Middle frontal gyrus (tissue), 1 donor: ENCODE results near the gene RIMBP2.

Source experiments
- DNase-seq: peaks from one replicate; pipeline ENCODE4 v3.0.0-alpha.2; 2015; ENCODE audit warnings: low spot score; ENCODE audit errors: extremely low spot score

The RIMBP2 gene

GRCh38 chr12:130424858-130425697, 291.0 kb downstream of the RIMBP2 start:
- DNase-seq = no peak

GRCh38 chr12:130423991-130424857, 291.9 kb downstream of the RIMBP2 start:
- DNase-seq = no peak

GRCh38 chr12:130423136-130423535, 293.0 kb downstream of the RIMBP2 start:
- no peak for DNase-seq

DNA sequence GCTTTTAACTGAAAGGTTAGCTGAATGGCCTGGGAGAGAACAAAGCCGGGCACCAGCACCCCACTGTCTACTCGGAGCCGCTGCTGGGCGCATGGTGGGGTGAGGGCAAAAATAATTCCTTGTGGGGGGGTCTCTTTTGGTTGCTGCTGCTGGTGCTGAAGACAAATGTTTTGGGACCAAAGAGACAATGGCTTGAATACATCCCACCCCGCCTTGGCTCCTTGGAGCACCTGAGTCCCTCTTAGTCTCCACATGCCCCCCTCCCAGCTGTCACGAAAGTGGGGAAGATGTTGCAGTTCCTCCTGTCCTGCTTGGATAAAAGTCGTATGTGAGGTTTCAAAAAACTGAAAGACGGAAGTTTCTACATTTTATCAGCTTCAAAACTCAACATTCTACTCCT, 293.4 kb downstream of the RIMBP2 start:
- no peak for DNase-seq

GRCh38 chr12:130421896-130422295, 294.2 kb downstream of the RIMBP2 start:
- DNase-seq = no peak

DNA sequence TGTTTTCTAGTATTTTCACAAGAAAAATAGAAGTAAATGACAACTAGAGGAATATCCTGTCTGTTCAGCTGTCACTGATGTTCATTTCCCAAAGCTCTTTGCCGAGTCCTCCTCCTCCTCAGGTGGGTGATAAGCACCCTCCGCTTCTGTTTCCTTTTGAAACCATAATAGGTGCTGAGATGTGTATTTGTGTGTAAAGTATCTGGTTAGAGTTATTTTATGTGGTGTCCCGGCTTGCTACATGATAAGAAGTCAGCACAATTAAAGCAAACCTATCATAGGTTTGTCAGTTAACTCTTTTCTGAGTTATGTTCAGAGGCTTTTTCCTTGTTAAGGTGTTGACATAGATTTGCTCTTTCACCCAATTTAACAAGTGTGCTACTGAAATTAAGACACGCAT, 296.0 kb downstream of the RIMBP2 start:
- DNase-seq = no peak

GRCh38 chr12:130419116-130419515, 297.0 kb downstream of the RIMBP2 start:
- no peak for DNase-seq

GRCh38 chr12:130418251-130418650, 297.8 kb downstream of the RIMBP2 start:
- no peak for DNase-seq

- DNase-seq = no peak
These were observed 301.7 kb downstream of the RIMBP2 start for GRCh38 chr12:130414381-130414780.

DNA sequence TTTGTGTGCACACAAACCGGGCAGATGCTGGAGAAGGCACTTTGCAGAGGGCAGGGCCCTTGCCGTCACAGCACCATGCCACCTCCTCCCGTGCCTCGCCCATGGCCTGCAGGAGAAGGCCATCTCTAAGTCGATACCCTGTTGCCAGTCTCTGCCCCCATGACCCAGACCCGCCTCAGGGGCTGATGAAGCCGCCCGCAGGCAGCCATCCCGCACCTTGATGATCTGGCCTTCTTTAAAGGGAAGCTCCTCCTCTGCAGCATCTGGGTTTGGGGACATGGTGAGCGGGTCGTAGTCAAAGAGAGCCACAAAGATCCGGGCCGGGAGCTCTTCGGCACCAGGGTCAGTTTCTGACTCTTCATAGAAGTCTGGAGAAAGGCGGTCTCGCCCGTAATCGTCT, 302.2 kb downstream of the RIMBP2 start:
- DNase-seq = no peak

DNA sequence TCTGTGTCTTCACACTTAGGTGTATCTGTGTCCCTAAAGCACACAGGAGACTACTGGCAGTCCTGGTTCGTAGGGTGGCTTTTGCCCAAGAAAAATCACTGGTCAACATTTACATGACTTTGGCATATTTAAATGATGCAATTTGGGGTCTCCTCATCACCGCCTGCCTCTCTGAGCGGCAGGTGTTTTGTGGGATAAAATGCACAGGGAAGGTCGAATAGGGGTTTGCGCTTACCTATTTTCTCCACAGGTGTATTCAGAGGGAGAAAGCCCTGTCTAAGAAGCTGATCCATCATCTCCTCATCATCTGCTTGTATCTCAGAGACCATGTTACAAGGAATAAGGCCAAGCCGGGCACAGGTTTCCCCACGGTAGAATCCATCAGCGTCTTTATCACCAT, 303.7 kb downstream of the RIMBP2 start:
- DNase-seq = no peak

- no peak for DNase-seq
These were observed 310.8 kb downstream of the RIMBP2 start for GRCh38 chr12:130405332-130405731.

GRCh38 chr12:130401703-130402102, 314.4 kb downstream of the RIMBP2 start:
- DNase-seq = no peak

- no peak for DNase-seq
These were observed 317.8 kb downstream of the RIMBP2 start for GRCh38 chr12:130398100-130398848.

GRCh38 chr12:130396667-130397066, 319.4 kb downstream of the RIMBP2 start:
- DNase-seq = no peak

DNA sequence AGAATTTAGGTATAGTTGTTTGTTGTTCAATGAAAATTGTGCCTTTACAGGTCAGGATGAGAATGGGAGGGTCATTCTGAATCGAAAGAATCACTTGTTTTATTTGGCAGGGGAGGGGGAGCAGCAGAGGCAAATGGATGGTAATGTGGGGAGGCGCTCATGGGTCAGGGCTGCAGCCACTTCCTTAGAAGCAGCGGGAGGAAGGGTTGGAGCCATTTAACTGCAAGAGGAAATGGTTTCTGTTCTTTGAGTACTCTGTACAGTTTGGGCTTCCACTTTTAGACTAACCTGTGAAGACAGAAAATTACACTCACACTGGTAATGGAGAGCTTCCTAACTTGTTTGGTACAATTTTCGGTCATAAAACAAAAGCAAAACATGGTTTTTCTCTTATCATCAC, 321.2 kb downstream of the RIMBP2 start:
- no peak for DNase-seq

GRCh38 chr12:130391186-130391585, 324.9 kb downstream of the RIMBP2 start:
- DNase-seq = no peak

GRCh38 chr12:130385193-130385592, 330.9 kb downstream of the RIMBP2 start:
- no peak for DNase-seq

GRCh38 chr12:130384234-130384633, 331.9 kb downstream of the RIMBP2 start:
- DNase-seq = no peak

DNA sequence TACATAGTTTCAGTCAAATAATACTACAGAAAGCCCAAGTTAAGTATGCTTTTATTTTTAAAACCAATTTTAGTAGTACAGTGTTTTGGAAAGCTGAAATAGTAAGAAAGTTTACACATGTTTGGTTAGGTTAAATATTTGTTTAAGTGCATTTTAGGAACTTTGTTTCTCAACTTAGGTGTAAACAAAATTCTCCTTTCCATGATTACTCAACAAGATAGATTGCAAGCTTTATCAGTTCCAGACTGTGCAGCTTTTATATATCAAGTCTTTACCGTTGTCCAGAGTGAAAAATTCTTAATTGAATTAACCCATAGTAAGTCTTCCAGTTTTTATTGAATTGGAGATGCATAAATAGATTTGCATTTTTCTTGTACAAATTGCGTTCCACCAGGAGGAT, 333.3 kb downstream of the RIMBP2 start:
- DNase-seq = no peak
